CD4-positive, alpha-beta T cell treated with Interleukin-2 at 100 ng/mL for 4 hours (primary cell): Measurements from ENCODE around the gene PARD3.

Source experiments
- DNase-seq: peaks from one replicate; pipeline ENCODE4 v3.0.0-alpha.2; 2020; ENCODE audit warnings: low spot score

PARD3 gene

GRCh38 chr10:34580214-34580613 is 234.9 kb downstream of the PARD3 start:
- DNase-seq, result no peak

GRCh38 chr10:34578468-34578867 is 236.6 kb downstream of the PARD3 start:
- no peak for DNase-seq

- DNase-seq, result no peak
Measured at GRCh38 chr10:34576797-34577196, 238.3 kb downstream of the PARD3 start.

GRCh38 chr10:34575882-34576281 is 239.2 kb downstream of the PARD3 start:
- no peak for DNase-seq

GRCh38 chr10:34574353-34574934 is 240.7 kb downstream of the PARD3 start:
- DNase-seq, result no peak

GRCh38 chr10:34570887-34571286 is 244.2 kb downstream of the PARD3 start:
- no peak for DNase-seq

- no peak for DNase-seq
Measured at GRCh38 chr10:34567659-34568253, 247.3 kb downstream of the PARD3 start.

GRCh38 chr10:34565934-34566333 is 249.2 kb downstream of the PARD3 start:
- no peak for DNase-seq

GRCh38 chr10:34558093-34558583 is 257.0 kb downstream of the PARD3 start:
- DNase-seq, result no peak

GRCh38 chr10:34557173-34557572 is 257.9 kb downstream of the PARD3 start:
- no peak for DNase-seq

- DNase-seq, result no peak
Measured at GRCh38 chr10:34555653-34556052, 259.4 kb downstream of the PARD3 start.

GRCh38 chr10:34553747-34554146 is 261.3 kb downstream of the PARD3 start:
- DNase-seq, result no peak

- DNase-seq, result no peak
Measured at GRCh38 chr10:34551295-34551694, 263.8 kb downstream of the PARD3 start.

GRCh38 chr10:34549953-34550352 is 265.1 kb downstream of the PARD3 start:
- no peak for DNase-seq

- DNase-seq, result no peak
Measured at GRCh38 chr10:34549001-34549400, 266.1 kb downstream of the PARD3 start.

- no peak for DNase-seq
Measured at GRCh38 chr10:34548466-34548865, 266.6 kb downstream of the PARD3 start.

- no peak for DNase-seq
Measured at GRCh38 chr10:34547695-34548094, 267.4 kb downstream of the PARD3 start.

- no peak for DNase-seq
Measured at GRCh38 chr10:34547291-34547690, 267.8 kb downstream of the PARD3 start.

GRCh38 chr10:34544400-34544799 is 270.7 kb downstream of the PARD3 start:
- no peak for DNase-seq

GRCh38 chr10:34543716-34544115 is 271.4 kb downstream of the PARD3 start:
- no peak for DNase-seq

GRCh38 chr10:34540492-34540891 is 274.6 kb downstream of the PARD3 start:
- DNase-seq, result no peak

- no peak for DNase-seq
Measured at GRCh38 chr10:34539533-34540315, 275.4 kb downstream of the PARD3 start.

- DNase-seq, result no peak
Measured at GRCh38 chr10:34538281-34538829, 276.7 kb downstream of the PARD3 start.
